Panc1 (cell line): ENCODE measurements around the gene FTL. TPM values are rescaled to one million over a fixed set of nuclear protein-coding genes. Genes with fewer than 3 reads are reported as not detected.

Experiments
- ATAC-seq: fragments of 200-7000 bp; cut with Tn5 transposase; 2 replicates; pipeline ENCODE4 v1.9.1; 2020; ENCODE audit warnings: mild to moderate bottlenecking, moderate library complexity
- BruUV-seq: library from RNA; stranded (reverse); fragments of 400-500 nt; replicated peaks from 2 replicates; lab custom pipeline; 2021; lab: Mats Ljungman, UMichigan
- CTCF ChIA-PET: fragments of 300-600 bp; sonication (Branson Sonifier 250); formaldehyde crosslinking; loops from one replicate; lab custom pipeline; 2022; ENCODE audit warnings: antibody characterized with exemption; lab: Charles Lee
- POLR2A ChIA-PET: fragments of 300-600 bp; sonication (Branson Sonifier 250); formaldehyde crosslinking; loops from one replicate; lab custom pipeline; 2022; ENCODE audit warnings: antibody characterized with exemption; lab: Charles Lee
- DNase-seq: peaks from one replicate; pipeline ENCODE4 v3.0.0-alpha.2; 2010; ENCODE audit warnings: low read depth, low spot score
- H3K27ac ChIP-seq: 2 replicates; pipeline ENCODE4 v1.5.1; 2011; ENCODE audit warnings: mild to moderate bottlenecking, low read length, inconsistent platforms
- H3K27me3 ChIP-seq: fragments of 200-500 bp; sonication (Bioruptor generic); 2 replicates; pipeline ENCODE4 v1.6.0; 2014; ENCODE audit warnings: low read length, inconsistent platforms; ENCODE audit not compliant: control insufficient read depth, insufficient read depth
- H3K36me3 ChIP-seq: fragments of 200-500 bp; sonication (Bioruptor generic); 2 replicates; pipeline ENCODE4 v1.5.1; 2014; ENCODE audit warnings: inconsistent platforms, mild to moderate bottlenecking, low read length, moderate library complexity; ENCODE audit not compliant: control insufficient read depth, insufficient read depth
- H3K4me1 ChIP-seq: 2 replicates; pipeline ENCODE4 v1.5.1; 2011; ENCODE audit warnings: inconsistent platforms, mild to moderate bottlenecking, low read length, moderate library complexity; ENCODE audit not compliant: control insufficient read depth, insufficient read depth
- H3K4me3 ChIP-seq, 2 experiments: 2 replicates each; pipeline ENCODE4 v1.5.1; 2011 to 2012; ENCODE audit warnings: low read depth in 2 of 2, low read length in 2 of 2, mild to moderate bottlenecking in 2 of 2, inconsistent platforms in 1 of 2, moderate library complexity in 1 of 2
- H3K9me3 ChIP-seq: fragments of 200-500 bp; sonication (Bioruptor generic); 2 replicates; pipeline ENCODE4 v1.5.1; 2014; ENCODE audit warnings: low read depth, mild to moderate bottlenecking, inconsistent platforms, low read length, moderate library complexity; ENCODE audit not compliant: control insufficient read depth, insufficient read depth
- CTCF ChIP-seq: fragments of 450-650 bp; IDR thresholded peaks from 2 replicates; pipeline ENCODE4 v1.5.1; 2017; ENCODE audit warnings: mild to moderate bottlenecking
- POLR2AphosphoS5 ChIP-seq: IDR thresholded peaks from 2 replicates; pipeline ENCODE4 v1.6.1; 2012; ENCODE audit warnings: mild to moderate bottlenecking, low read depth, low read length, moderate library complexity
- REST ChIP-seq, 2 experiments: IDR thresholded peaks; 2 replicates each; pipeline ENCODE4 v1.6.1; 2011 to 2012; ENCODE audit warnings: low read depth in 2 of 2, control low read depth in 1 of 2, low read length in 1 of 2, mild to moderate bottlenecking in 1 of 2, moderate library complexity in 1 of 2; ENCODE audit not compliant: insufficient read depth in 1 of 2
- SIN3A ChIP-seq: IDR thresholded peaks from 2 replicates; pipeline ENCODE4 v1.6.1; 2012; ENCODE audit warnings: low read depth, mild to moderate bottlenecking, low read length, moderate library complexity, borderline replicate concordance; ENCODE audit not compliant: insufficient read depth
- TCF7L2 ChIP-seq: IDR thresholded peaks from 2 replicates; pipeline ENCODE4 v1.6.1; 2011; ENCODE audit warnings: mild to moderate bottlenecking, low read depth, low read length, inconsistent platforms
- in situ Hi-C: cut with HindIII; loops from 2 replicates; pipeline ENCODE4 v1.10.0; 2016; ENCODE audit warnings: low sequenced_read_pairs, low pct_unique_long_range_greater_than_20kb
- intact Hi-C: fragments of 100-400 bp; cut with micrococcal nuclease; formaldehyde crosslinking; loops from one replicate; pipeline ENCODE4 v1.10.0; 2022; ENCODE audit not compliant: unreplicated experiment
- total RNA-seq: library from RNA; stranded (reverse); gene quantifications from one replicate; pipeline ENCODE4 v1.2.1, GENCODE V29; 2021; ENCODE audit not compliant: unreplicated experiment

The FTL gene
- total RNA-seq, 1 experiment from 2014 or later: 1,332 TPM

GRCh38 chr19:48988860-48989259 is 23.8 kb downstream of the FTL start:
- CTCF ChIA-PET: no interaction called here
- POLR2A ChIA-PET: no interaction called here
- intact Hi-C loops: no loop called here
- BruUV-seq: no TSS peak
- ATAC-seq (no peak), DNase-seq (no peak)
- no peaks in the 10 kb centered on the region for H3K9me3 ChIP-seq
- H3K27ac ChIP-seq: no peak overlapping the region
- TF ChIP-seq SIN3A (no peak), POLR2AphosphoS5 (no peak), TCF7L2 (no peak), REST (IDR thresholded peaks at IDR 0.05; ENCODE audit: insufficient read depth in 1 of 2, low read depth in 2 of 2, low read length in 1 of 2) (no peak), CTCF (no peak)
- in situ Hi-C loops: no loop called here
- H3K27me3 ChIP-seq: no peaks in the 10 kb centered on the region
- no peak overlapping the region for H3K4me3 ChIP-seq
- no peaks in the 10 kb centered on the region for H3K4me1 ChIP-seq
- H3K36me3 ChIP-seq: peaks cover 4% of the 10 kb centered on the region; the same call in 1 of the 2 replicates

GRCh38 chr19:48989701-48990291 is 24.7 kb downstream of the FTL start:
- CTCF ChIA-PET: no interaction called here

More at GRCh38 chr19:48989701-48990291, 24.7 kb downstream of the FTL start:
- H3K9me3 ChIP-seq: no peaks in the 10 kb centered on the region
- no peaks in the 10 kb centered on the region for H3K4me1 ChIP-seq
- POLR2A ChIA-PET: interaction anchor here (0.6 kb wide), 1 partner anchor 65 kb away, joined by 6 read pairs; no protein-coding TSS in a partner anchor
- intact Hi-C loops: no loop called here
- no peak overlapping the region for H3K27ac ChIP-seq
- no peak overlapping the region for H3K4me3 ChIP-seq
- peaks cover 8% of the 10 kb centered on the region; the same call in 1 of the 2 replicates for H3K36me3 ChIP-seq
- no peaks in the 10 kb centered on the region for H3K27me3 ChIP-seq
- TF ChIP-seq SIN3A (no peak), TCF7L2 (no peak), REST (IDR thresholded peaks at IDR 0.05; ENCODE audit: insufficient read depth in 1 of 2, low read depth in 2 of 2, low read length in 1 of 2) (no peak), POLR2AphosphoS5 (no peak), CTCF (no peak)
- BruUV-seq: TSS peak; percentile 63
- DNase-seq (no peak), ATAC-seq (no peak)
- in situ Hi-C loops: no loop called here
